GM13976 (cell line): ENCODE results near the gene LOXHD1.

Source experiments
- DNase-seq: peaks from one replicate; pipeline ENCODE4 v3.0.0; 2012; ENCODE audit warnings: low spot score
- CTCF ChIP-seq: IDR thresholded peaks from 2 replicates; pipeline ENCODE4 v1.5.1; 2012; ENCODE audit warnings: borderline replicate concordance, mild to moderate bottlenecking; ENCODE audit not compliant: insufficient read depth; ENCODE audit errors: extremely low read depth, missing control alignments, control extremely low read depth
- in situ Hi-C: fragments of 300-500 bp; cut with MboI; formaldehyde crosslinking; loops from one replicate; pipeline ENCODE4 v1.12.0; 2022; ENCODE audit warnings: low sequenced_read_pairs, mixed read lengths, inconsistent platforms; ENCODE audit not compliant: unreplicated experiment

The LOXHD1 gene

GRCh38 chr18:46609048-46609447 is 48.0 kb downstream of the LOXHD1 start:
- no peak for TF ChIP-seq CTCF
- in situ Hi-C loops = no loop called here
- no peak for DNase-seq

- TF ChIP-seq CTCF = no peak
- no peak for DNase-seq
- in situ Hi-C loops = no loop called here
Measured at GRCh38 chr18:46607926-46608325, 49.1 kb downstream of the LOXHD1 start.

- in situ Hi-C loops = no loop called here
- DNase-seq = no peak
- no peak for TF ChIP-seq CTCF
Measured at GRCh38 chr18:46601141-46601805, 55.7 kb downstream of the LOXHD1 start.

GRCh38 chr18:46596119-46596518 is 60.9 kb downstream of the LOXHD1 start:
- TF ChIP-seq CTCF = no peak
- no peak for DNase-seq
- in situ Hi-C loops = no loop called here

- in situ Hi-C loops = no loop called here
- DNase-seq = no peak
- TF ChIP-seq CTCF = no peak
Measured at GRCh38 chr18:46591783-46592391, 65.1 kb downstream of the LOXHD1 start.

- no peak for DNase-seq
- in situ Hi-C loops = no loop called here
- no peak for TF ChIP-seq CTCF
Measured at GRCh38 chr18:46590103-46590502, 66.9 kb downstream of the LOXHD1 start.
